ENCODE measurements around the gene KLK8. TPM values are rescaled to one million over a fixed set of nuclear protein-coding genes. Genes with fewer than 3 reads are reported as not detected.

The KLK8 gene
- polyA plus RNA-seq, 1 of the 3 experiments (the other 2 are of a cell fraction), result not detected

GRCh38 chr19:50977626-50978025 lies 23.8 kb downstream of the KLK8 start:
- WGBS (ENCODE audit: low lambda C conversion rate), result 27% methylated on average over 4 of the region's 4 CpGs
- H3K27me3 ChIP-seq (ENCODE audit: insufficient read depth), result peaks cover 5% of the 10 kb centered on the region; the same call in 1 of the 2 replicates
- no peak overlapping the region for H3K4me2 ChIP-seq
- H3K79me2 ChIP-seq (ENCODE audit: insufficient read depth), result no peaks in the 10 kb centered on the region
- H3K4me3 ChIP-seq (ENCODE audit: low read depth in 2 of 2, low read length in 1 of 2), result no peak overlapping the region
- H3K27ac ChIP-seq (ENCODE audit: low read depth in 2 of 2, low read length in 1 of 2), result no peak overlapping the region
- H3F3A ChIP-seq (replicated peaks; ENCODE audit: insufficient read depth), result no peaks in the 10 kb centered on the region
- TF ChIP-seq MEF2A (IDR thresholded peaks at IDR 0.05; ENCODE audit: borderline replicate concordance, low read depth), result no peak
- no peak for TF ChIP-seq GATA2 (CRISPR knock-in tag; IDR thresholded peaks at IDR 0.05)
- no peak for TF ChIP-seq NRF1 (IDR thresholded peaks at IDR 0.05; ENCODE audit: low read depth, low read length)
- TF ChIP-seq CHD2 (IDR thresholded peaks at IDR 0.05; ENCODE audit: low read length, partially characterized antibody), result no peak
- TF ChIP-seq, protein P1, sequence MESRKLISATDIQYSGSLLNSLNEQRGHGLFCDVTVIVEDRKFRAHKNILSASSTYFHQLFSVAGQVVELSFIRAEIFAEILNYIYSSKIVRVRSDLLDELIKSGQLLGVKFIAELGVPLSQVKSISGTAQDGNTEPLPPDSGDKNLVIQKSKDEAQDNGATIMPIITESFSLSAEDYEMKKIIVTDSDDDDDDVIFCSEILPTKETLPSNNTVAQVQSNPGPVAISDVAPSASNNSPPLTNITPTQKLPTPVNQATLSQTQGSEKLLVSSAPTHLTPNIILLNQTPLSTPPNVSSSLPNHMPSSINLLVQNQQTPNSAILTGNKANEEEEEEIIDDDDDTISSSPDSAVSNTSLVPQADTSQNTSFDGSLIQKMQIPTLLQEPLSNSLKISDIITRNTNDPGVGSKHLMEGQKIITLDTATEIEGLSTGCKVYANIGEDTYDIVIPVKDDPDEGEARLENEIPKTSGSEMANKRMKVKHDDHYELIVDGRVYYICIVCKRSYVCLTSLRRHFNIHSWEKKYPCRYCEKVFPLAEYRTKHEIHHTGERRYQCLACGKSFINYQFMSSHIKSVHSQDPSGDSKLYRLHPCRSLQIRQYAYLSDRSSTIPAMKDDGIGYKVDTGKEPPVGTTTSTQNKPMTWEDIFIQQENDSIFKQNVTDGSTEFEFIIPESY (IDR thresholded peaks at IDR 0.05; ENCODE audit: borderline replicate concordance, low read depth), result no peak
- no peak for TF ChIP-seq RCOR1 (IDR thresholded peaks at IDR 0.05; ENCODE audit: low read length)
- TF ChIP-seq SIN3A (IDR thresholded peaks at IDR 0.05; ENCODE audit: borderline replicate concordance, low read depth, low read length), result no peak
- no peak for TF ChIP-seq TEAD4 (IDR thresholded peaks at IDR 0.05; ENCODE audit: borderline replicate concordance, insufficient read depth)
- TF ChIP-seq, protein P2, sequence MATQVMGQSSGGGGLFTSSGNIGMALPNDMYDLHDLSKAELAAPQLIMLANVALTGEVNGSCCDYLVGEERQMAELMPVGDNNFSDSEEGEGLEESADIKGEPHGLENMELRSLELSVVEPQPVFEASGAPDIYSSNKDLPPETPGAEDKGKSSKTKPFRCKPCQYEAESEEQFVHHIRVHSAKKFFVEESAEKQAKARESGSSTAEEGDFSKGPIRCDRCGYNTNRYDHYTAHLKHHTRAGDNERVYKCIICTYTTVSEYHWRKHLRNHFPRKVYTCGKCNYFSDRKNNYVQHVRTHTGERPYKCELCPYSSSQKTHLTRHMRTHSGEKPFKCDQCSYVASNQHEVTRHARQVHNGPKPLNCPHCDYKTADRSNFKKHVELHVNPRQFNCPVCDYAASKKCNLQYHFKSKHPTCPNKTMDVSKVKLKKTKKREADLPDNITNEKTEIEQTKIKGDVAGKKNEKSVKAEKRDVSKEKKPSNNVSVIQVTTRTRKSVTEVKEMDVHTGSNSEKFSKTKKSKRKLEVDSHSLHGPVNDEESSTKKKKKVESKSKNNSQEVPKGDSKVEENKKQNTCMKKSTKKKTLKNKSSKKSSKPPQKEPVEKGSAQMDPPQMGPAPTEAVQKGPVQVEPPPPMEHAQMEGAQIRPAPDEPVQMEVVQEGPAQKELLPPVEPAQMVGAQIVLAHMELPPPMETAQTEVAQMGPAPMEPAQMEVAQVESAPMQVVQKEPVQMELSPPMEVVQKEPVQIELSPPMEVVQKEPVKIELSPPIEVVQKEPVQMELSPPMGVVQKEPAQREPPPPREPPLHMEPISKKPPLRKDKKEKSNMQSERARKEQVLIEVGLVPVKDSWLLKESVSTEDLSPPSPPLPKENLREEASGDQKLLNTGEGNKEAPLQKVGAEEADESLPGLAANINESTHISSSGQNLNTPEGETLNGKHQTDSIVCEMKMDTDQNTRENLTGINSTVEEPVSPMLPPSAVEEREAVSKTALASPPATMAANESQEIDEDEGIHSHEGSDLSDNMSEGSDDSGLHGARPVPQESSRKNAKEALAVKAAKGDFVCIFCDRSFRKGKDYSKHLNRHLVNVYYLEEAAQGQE (IDR thresholded peaks at IDR 0.05; ENCODE audit: low read depth, low read length), result no peak
- no peak for TF ChIP-seq MAX (IDR thresholded peaks at IDR 0.05; ENCODE audit: low read depth)
- TF ChIP-seq FOSL2 (IDR thresholded peaks at IDR 0.05; ENCODE audit: borderline replicate concordance, low read depth), result no peak
- H3K4me1 ChIP-seq (ENCODE audit: control insufficient read depth in 1 of 2, insufficient read depth in 2 of 2, low read depth in 1 of 2, low read length in 1 of 2), result no peaks in the 10 kb centered on the region
- no peak for DNase-seq
- CTCF ChIA-PET, result no interaction called here
- POLR2A ChIA-PET, result no interaction called here
- H4K20me1 ChIP-seq (ENCODE audit: insufficient read depth), result no peaks in the 10 kb centered on the region
- no peaks in the 10 kb centered on the region for H3K36me3 ChIP-seq (replicated peaks in 1 of 2; ENCODE audit: control insufficient read depth in 1 of 2, insufficient read depth in 2 of 2, low read length in 1 of 2)
- H2AFZ ChIP-seq (ENCODE audit: low read depth), result no peak overlapping the region
- no peaks in the 10 kb centered on the region for H3K9me3 ChIP-seq
- H3K9ac ChIP-seq, result no peak overlapping the region
- H3K9me2 ChIP-seq, result no peaks in the 10 kb centered on the region

DNA sequence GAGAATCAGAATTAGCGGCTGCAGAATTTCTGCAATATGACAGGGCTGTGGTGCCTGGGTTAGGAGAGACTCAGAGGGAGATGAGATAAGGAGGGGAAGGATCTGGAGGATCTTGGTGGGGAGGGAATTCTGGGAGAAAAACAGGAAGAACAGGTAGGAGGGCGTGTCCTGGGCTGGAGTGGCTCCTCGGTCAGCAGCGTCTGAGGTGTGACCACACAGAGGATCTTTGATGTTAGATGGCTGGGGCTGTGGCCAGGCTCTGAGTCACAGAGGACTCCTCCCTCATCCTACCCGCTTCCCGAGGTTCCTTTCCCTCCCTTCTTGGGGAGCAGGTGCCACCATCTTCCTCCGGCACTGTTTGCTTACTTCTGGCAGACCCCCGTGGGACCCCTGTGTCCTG lies 25.6 kb downstream of the KLK8 start:
- TF ChIP-seq YY1 (IDR thresholded peaks at IDR 0.05; ENCODE audit: low read depth), result no peak
- TF ChIP-seq MEF2A (IDR thresholded peaks at IDR 0.05; ENCODE audit: borderline replicate concordance, low read depth), result no peak
- TF ChIP-seq JUND (IDR thresholded peaks at IDR 0.05), result no peak
- no peak for TF ChIP-seq USF1 (IDR thresholded peaks at IDR 0.05; ENCODE audit: borderline replicate concordance, low read depth)
- no peak for TF ChIP-seq MXI1 (IDR thresholded peaks at IDR 0.05; ENCODE audit: low read depth, low read length)
- Histone ChIP-seq H3K9me3 (no peaks in the 10 kb centered on the region), H2AFZ (ENCODE audit: low read depth) (no peak overlapping the region), H3K9me2 (no peaks in the 10 kb centered on the region), H3K79me2 (ENCODE audit: insufficient read depth) (no peaks in the 10 kb centered on the region), H3K27me3 (ENCODE audit: insufficient read depth) (peaks cover 16% of the 10 kb centered on the region; the same call in 1 of the 2 replicates), H3K9ac (no peak overlapping the region), H3K36me3 (replicated peaks in 1 of 2; ENCODE audit: control insufficient read depth in 1 of 2, insufficient read depth in 2 of 2, low read length in 1 of 2) (no peaks in the 10 kb centered on the region), H3K27ac (ENCODE audit: low read depth in 2 of 2, low read length in 1 of 2) (no peak overlapping the region), H3K4me1 (ENCODE audit: control insufficient read depth in 1 of 2, insufficient read depth in 2 of 2, low read depth in 1 of 2, low read length in 1 of 2) (no peaks in the 10 kb centered on the region), H4K20me1 (ENCODE audit: insufficient read depth) (no peaks in the 10 kb centered on the region), H3K4me2 (no peak overlapping the region), H3K4me3 (ENCODE audit: low read depth in 2 of 2, low read length in 1 of 2) (no peak overlapping the region), H3F3A (replicated peaks; ENCODE audit: insufficient read depth) (no peaks in the 10 kb centered on the region)
- no peak for DNase-seq
- ChIA-PET CTCF (no interaction called here), POLR2A (no interaction called here)
- 3% methylated on average over 8 of the region's 8 CpGs for WGBS (ENCODE audit: low lambda C conversion rate)

Measured in SK-N-SH (cell line).